K562 (cell line): ENCODE measurements around the gene CTCF.

Experiments used
- ARNT ChIP-seq, 2 experiments: fragments of 450-650 bp; IDR thresholded peaks; 2 replicates each; pipeline ENCODE4 v1.6.1; 2016; ENCODE audit warnings: mild to moderate bottlenecking in 1 of 2
- EP300 ChIP-seq: IDR thresholded peaks from 2 replicates; pipeline ENCODE4 v1.6.1; 2012; ENCODE audit warnings: low read length, improper control_type of control experiment
- HDAC8 ChIP-seq: fragments of 450-650 bp; IDR thresholded peaks from 2 replicates; pipeline ENCODE4 v1.6.1; 2016; ENCODE audit warnings: mild to moderate bottlenecking, missing genetic modification characterization, moderate library complexity, missing compliant biosample characterization
- KAT7 ChIP-seq: sonication (generic); formaldehyde crosslinking; IDR thresholded peaks from 2 replicates; pipeline ENCODE4 v1.8.0; 2022; ENCODE audit warnings: missing genetic modification reagents, mild to moderate bottlenecking, borderline replicate concordance
- TARDBP ChIP-seq: fragments of 450-650 bp; IDR thresholded peaks from 2 replicates; pipeline ENCODE4 v1.6.1; 2016
- ZKSCAN3 ChIP-seq: fragments of 250-450 bp; sonication (Bioruptor Pico); IDR thresholded peaks from 2 replicates; pipeline ENCODE4 v1.4.0; 2020
- TF ChIP-seq, protein P1 (sequence below): fragments of 200-800 bp; sonication (Bioruptor generic); IDR thresholded peaks from 2 replicates; pipeline ENCODE4 v1.6.1; 2017; ENCODE audit warnings: missing genetic modification characterization, missing compliant biosample characterization
- TF ChIP-seq, protein P2 (sequence below), 3 experiments: IDR thresholded peaks in 2 of 3; conservative IDR thresholded peaks in 1 of 3; 2 replicates each; pipeline ENCODE4 v1.5.1; 2011 to 2012; ENCODE audit warnings: low read length in 3 of 3, mild to moderate bottlenecking in 3 of 3, control low read depth in 2 of 3, improper control_type of control experiment in 1 of 3, inconsistent platforms in 1 of 3, low read depth in 1 of 3, mixed read lengths in 1 of 3, moderate library complexity in 1 of 3; ENCODE audit not compliant: insufficient read depth in 2 of 3

DNA sequence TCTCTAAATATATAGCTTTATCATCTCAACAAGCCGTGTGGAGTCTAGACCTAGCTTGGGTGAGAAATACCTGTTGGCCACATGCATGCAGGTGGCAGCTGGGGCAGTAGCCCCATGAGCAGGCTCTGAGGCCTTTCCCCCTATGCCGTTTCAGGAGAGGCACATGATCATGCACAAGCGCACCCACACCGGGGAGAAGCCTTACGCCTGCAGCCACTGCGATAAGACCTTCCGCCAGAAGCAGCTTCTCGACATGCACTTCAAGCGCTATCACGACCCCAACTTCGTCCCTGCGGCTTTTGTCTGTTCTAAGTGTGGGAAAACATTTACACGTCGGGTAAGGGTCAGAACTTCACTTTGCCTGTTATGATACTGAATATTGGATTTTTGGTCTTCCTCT lies 65.9 kb downstream of the CTCF start:
- no peak for TF ChIP-seq ZKSCAN3 (CRISPR knock-in tag)
- TF ChIP-seq EP300: no peak
- TF ChIP-seq, protein P1, sequence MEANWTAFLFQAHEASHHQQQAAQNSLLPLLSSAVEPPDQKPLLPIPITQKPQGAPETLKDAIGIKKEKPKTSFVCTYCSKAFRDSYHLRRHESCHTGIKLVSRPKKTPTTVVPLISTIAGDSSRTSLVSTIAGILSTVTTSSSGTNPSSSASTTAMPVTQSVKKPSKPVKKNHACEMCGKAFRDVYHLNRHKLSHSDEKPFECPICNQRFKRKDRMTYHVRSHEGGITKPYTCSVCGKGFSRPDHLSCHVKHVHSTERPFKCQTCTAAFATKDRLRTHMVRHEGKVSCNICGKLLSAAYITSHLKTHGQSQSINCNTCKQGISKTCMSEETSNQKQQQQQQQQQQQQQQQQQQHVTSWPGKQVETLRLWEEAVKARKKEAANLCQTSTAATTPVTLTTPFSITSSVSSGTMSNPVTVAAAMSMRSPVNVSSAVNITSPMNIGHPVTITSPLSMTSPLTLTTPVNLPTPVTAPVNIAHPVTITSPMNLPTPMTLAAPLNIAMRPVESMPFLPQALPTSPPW (CRISPR knock-in tag): no peak
- no peak for TF ChIP-seq HDAC8 (tag)
- no peak for TF ChIP-seq TARDBP
- TF ChIP-seq, protein P2, sequence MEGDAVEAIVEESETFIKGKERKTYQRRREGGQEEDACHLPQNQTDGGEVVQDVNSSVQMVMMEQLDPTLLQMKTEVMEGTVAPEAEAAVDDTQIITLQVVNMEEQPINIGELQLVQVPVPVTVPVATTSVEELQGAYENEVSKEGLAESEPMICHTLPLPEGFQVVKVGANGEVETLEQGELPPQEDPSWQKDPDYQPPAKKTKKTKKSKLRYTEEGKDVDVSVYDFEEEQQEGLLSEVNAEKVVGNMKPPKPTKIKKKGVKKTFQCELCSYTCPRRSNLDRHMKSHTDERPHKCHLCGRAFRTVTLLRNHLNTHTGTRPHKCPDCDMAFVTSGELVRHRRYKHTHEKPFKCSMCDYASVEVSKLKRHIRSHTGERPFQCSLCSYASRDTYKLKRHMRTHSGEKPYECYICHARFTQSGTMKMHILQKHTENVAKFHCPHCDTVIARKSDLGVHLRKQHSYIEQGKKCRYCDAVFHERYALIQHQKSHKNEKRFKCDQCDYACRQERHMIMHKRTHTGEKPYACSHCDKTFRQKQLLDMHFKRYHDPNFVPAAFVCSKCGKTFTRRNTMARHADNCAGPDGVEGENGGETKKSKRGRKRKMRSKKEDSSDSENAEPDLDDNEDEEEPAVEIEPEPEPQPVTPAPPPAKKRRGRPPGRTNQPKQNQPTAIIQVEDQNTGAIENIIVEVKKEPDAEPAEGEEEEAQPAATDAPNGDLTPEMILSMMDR (IDR thresholded peaks at IDR 0.05 in 2 of 3, conservative IDR thresholded peaks at IDR 0.05 in 1 of 3; ENCODE audit: insufficient read depth in 2 of 3, low read depth in 1 of 3, low read length in 3 of 3): no peak
- no peak for TF ChIP-seq ARNT (IDR thresholded peaks at IDR 0.05)
- TF ChIP-seq KAT7 (CRISPR knock-in tag): no peak
